PC-3 (cell line): ENCODE results near the gene ALOX15B. TPM values are rescaled to one million over a fixed set of nuclear protein-coding genes. Genes with fewer than 3 reads are reported as not detected.

Experiments used
- ATAC-seq: fragments of 200-7000 bp; cut with Tn5 transposase; 2 replicates; pipeline ENCODE4 v1.9.1; 2020; ENCODE audit warnings: mild to moderate bottlenecking, moderate library complexity
- BruUV-seq: library from RNA; stranded (reverse); fragments of 400-500 nt; replicated peaks from 2 replicates; lab custom pipeline; 2021; lab: Mats Ljungman, UMichigan
- CTCF ChIA-PET: fragments of 300-600 bp; sonication (Branson Sonifier 250); formaldehyde crosslinking; loops from one replicate; lab custom pipeline; 2022; ENCODE audit warnings: antibody characterized with exemption; lab: Charles Lee
- POLR2A ChIA-PET: fragments of 300-600 bp; sonication (Branson Sonifier 250); formaldehyde crosslinking; loops from one replicate; lab custom pipeline; 2022; ENCODE audit warnings: antibody characterized with exemption; ENCODE audit not compliant: unreplicated experiment; lab: Charles Lee
- DNase-seq: peaks from one replicate; pipeline ENCODE4 v3.0.0-alpha.2; 2015
- H2AFZ ChIP-seq: fragments of 300-600 bp; sonication (generic); 2 replicates; pipeline ENCODE4 v1.6.0; 2016; ENCODE audit warnings: antibody characterized with exemption, low read length
- H3F3A ChIP-seq: fragments of 300-600 bp; sonication (generic); one replicate; pipeline ENCODE4 v1.6.0; 2017; ENCODE audit warnings: antibody characterized with exemption, low read length, control low read depth, mild to moderate bottlenecking; ENCODE audit not compliant: unreplicated experiment
- H3K27ac ChIP-seq: fragments of 300-600 bp; sonication (generic); 2 replicates; pipeline ENCODE4 v1.5.1; 2016; ENCODE audit warnings: mild to moderate bottlenecking, low read length
- H3K27me3 ChIP-seq: fragments of 300-600 bp; sonication (generic); 2 replicates; pipeline ENCODE4 v1.6.1; 2016; ENCODE audit warnings: low read length, mixed read lengths
- H3K36me3 ChIP-seq: fragments of 300-600 bp; sonication (generic); 2 replicates; pipeline ENCODE4 v1.6.1; 2016; ENCODE audit warnings: low read depth, mixed run types, low read length, mixed read lengths
- H3K4me1 ChIP-seq: fragments of 300-600 bp; sonication (generic); 2 replicates; pipeline ENCODE4 v1.5.1; 2016; ENCODE audit warnings: low read length; ENCODE audit not compliant: insufficient read depth
- H3K4me2 ChIP-seq: fragments of 300-600 bp; sonication (generic); 2 replicates; pipeline ENCODE4 v1.6.0; 2016; ENCODE audit warnings: low read length
- H3K4me3 ChIP-seq: fragments of 300-600 bp; sonication (generic); 2 replicates; pipeline ENCODE4 v1.5.1; 2016; ENCODE audit warnings: mild to moderate bottlenecking, low read length, mixed read lengths
- H3K79me2 ChIP-seq: fragments of 300-600 bp; sonication (generic); 2 replicates; pipeline ENCODE4 v1.6.1; 2017; ENCODE audit warnings: low read length, mixed read lengths
- H3K9ac ChIP-seq: fragments of 300-600 bp; sonication (generic); 2 replicates; pipeline ENCODE4 v1.6.0; 2016; ENCODE audit warnings: mild to moderate bottlenecking, low read length
- H3K9me2 ChIP-seq: fragments of 300-600 bp; sonication (generic); replicated peaks from 2 replicates; pipeline ENCODE4 v1.6.1; 2016; ENCODE audit warnings: mixed run types, low read length, mixed read lengths
- H3K9me3 ChIP-seq: fragments of 300-600 bp; sonication (generic); 2 replicates; pipeline ENCODE4 v1.6.1; 2016; ENCODE audit warnings: low read length, mixed read lengths
- H4K20me1 ChIP-seq: fragments of 300-600 bp; sonication (generic); 2 replicates; pipeline ENCODE4 v1.6.1; 2016; ENCODE audit warnings: low read length, mixed read lengths
- EZH2 ChIP-seq: fragments of 300-600 bp; sonication (generic); IDR thresholded peaks from one replicate; pipeline ENCODE4 v1.6.1; 2017; ENCODE audit warnings: antibody characterized with exemption, mild to moderate bottlenecking, low read length; ENCODE audit not compliant: unreplicated experiment
- EZH2phosphoT487 ChIP-seq: fragments of 300-600 bp; sonication (generic); IDR thresholded peaks from 2 replicates; pipeline ENCODE4 v1.6.1; 2018; ENCODE audit warnings: mild to moderate bottlenecking, antibody characterized with exemption, low read length, borderline replicate concordance
- intact Hi-C: fragments of 100-400 bp; cut with micrococcal nuclease; formaldehyde crosslinking; loops from 2 replicates; pipeline ENCODE4 v1.9.0; 2023
- total RNA-seq: library from RNA; depleted of rRNA; stranded (reverse); fragments of >200 nt; gene quantifications from 2 replicates; pipeline ENCODE4 v1.2.3, GENCODE V29; 2014
- TF ChIP-seq, protein P1 (sequence below): fragments of 300-600 bp; sonication (generic); conservative IDR thresholded peaks from 2 replicates; pipeline ENCODE4 v1.5.1; 2017; ENCODE audit warnings: antibody characterized with exemption, low read depth, mild to moderate bottlenecking, low read length

ALOX15B gene
- total RNA-seq, 1 experiment from 2014 or later = not detected

DNA sequence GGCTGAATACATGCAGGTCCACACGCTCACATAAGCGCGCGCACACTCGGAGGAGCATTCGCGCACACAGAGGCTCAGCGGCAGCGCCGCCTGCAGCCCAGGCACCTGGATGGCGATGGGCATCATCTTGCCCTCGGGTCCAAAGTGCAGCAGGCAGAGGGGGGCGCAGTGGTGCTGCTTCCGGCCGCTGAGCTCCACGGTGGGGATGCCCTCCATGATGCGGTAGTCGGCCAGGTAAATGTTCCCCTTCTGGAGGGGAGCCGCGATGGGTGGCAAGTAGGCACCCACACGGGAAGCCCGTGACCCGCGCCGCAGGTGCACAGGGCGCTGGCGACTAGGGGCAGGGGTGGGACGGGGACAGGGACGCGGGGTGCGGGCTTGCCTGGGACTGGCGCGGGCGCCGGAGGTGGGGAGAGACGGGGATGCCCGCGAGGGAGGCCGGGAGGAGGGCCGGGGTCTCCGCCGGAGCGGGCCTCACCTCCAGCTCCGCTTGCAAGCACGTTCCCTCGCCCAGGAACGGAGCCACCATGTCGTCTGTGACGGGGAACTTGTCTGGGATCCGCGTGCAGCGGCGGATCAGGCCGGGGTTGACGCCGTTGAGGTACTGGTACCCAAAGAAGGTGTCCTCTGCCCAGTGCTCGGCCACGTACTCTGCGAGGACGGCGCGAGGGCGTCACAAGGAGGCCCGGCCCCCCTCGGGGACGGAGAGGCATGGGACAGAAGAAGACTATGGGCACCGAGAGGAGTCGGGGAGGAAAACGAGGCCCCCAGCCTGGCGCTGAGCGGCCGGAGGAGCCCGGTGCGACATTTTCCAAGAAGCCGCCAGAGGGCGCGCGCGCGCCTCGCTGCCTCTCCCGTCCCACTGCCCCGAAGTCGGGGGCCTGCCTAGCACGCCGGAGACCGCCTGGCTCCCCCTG is 40.7 kb downstream of the ALOX15B start:
- BruUV-seq = no TSS peak
- TF ChIP-seq EZH2 (no peak), EZH2phosphoT487 (no peak)
- TF ChIP-seq, protein P1, sequence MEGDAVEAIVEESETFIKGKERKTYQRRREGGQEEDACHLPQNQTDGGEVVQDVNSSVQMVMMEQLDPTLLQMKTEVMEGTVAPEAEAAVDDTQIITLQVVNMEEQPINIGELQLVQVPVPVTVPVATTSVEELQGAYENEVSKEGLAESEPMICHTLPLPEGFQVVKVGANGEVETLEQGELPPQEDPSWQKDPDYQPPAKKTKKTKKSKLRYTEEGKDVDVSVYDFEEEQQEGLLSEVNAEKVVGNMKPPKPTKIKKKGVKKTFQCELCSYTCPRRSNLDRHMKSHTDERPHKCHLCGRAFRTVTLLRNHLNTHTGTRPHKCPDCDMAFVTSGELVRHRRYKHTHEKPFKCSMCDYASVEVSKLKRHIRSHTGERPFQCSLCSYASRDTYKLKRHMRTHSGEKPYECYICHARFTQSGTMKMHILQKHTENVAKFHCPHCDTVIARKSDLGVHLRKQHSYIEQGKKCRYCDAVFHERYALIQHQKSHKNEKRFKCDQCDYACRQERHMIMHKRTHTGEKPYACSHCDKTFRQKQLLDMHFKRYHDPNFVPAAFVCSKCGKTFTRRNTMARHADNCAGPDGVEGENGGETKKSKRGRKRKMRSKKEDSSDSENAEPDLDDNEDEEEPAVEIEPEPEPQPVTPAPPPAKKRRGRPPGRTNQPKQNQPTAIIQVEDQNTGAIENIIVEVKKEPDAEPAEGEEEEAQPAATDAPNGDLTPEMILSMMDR = peak; percentile 71
- H3K79me2 ChIP-seq = no peaks in the 10 kb centered on the region

GRCh38 chr17:8080208-8080798 is 41.4 kb downstream of the ALOX15B start:
- Histone ChIP-seq H3K4me1 (peaks cover 5% of the 10 kb centered on the region; the same call in 1 of the 2 replicates), H3K79me2 (no peaks in the 10 kb centered on the region), H4K20me1 (no peaks in the 10 kb centered on the region), H3K9ac (no peak overlapping the region), H3K9me2 (no peaks in the 10 kb centered on the region), H3K4me3 (peak overlapping the region; percentile 71), H3K36me3 (no peaks in the 10 kb centered on the region), H3K27me3 (no peaks in the 10 kb centered on the region), H3F3A (no peaks in the 10 kb centered on the region), H3K9me3 (no peaks in the 10 kb centered on the region), H3K4me2 (peak overlapping the region; percentile 86), H2AFZ (peak overlapping the region; percentile 95), H3K27ac (no peak overlapping the region)
- POLR2A ChIA-PET = no interaction called here
- TF ChIP-seq EZH2 (no peak), EZH2phosphoT487 (no peak)
- TF ChIP-seq, protein P1 = no peak
- intact Hi-C loops = no loop called here
- BruUV-seq = no TSS peak
- CTCF ChIA-PET = interaction anchor here (0.6 kb wide), 1 partner anchor 32 kb away, joined by 4 read pairs; no protein-coding TSS in a partner anchor
- ATAC-seq (no peak), DNase-seq (no peak)

More for the DNA sequence above, 40.7 kb downstream of the ALOX15B start:
- intact Hi-C loops = no loop called here
- Histone ChIP-seq H3K4me2 (peak overlapping the region; percentile 86), H3K9me2 (no peaks in the 10 kb centered on the region), H3K4me3 (peak overlapping the region; percentile 71), H2AFZ (peak overlapping the region; percentile 95), H3K27ac (no peak overlapping the region), H3K9ac (peak overlapping the region; percentile 41), H3K9me3 (no peaks in the 10 kb centered on the region), H4K20me1 (no peaks in the 10 kb centered on the region), H3K36me3 (no peaks in the 10 kb centered on the region), H3F3A (no peaks in the 10 kb centered on the region), H3K4me1 (peaks cover 5% of the 10 kb centered on the region; the same call in 1 of the 2 replicates), H3K27me3 (peaks cover 2% of the 10 kb centered on the region)
- CTCF ChIA-PET = interaction anchor here (0.7 to 1.0 kb wide), 2 partner anchors 13 to 17 kb away, joined by 4 to 5 read pairs; no protein-coding TSS in a partner anchor
- DNase-seq = peak; percentile 69
- peak; percentile 81 for ATAC-seq
- POLR2A ChIA-PET = no interaction called here
